H1 (cell line): Measurements from ENCODE around the gene SLC25A21. TPM values are rescaled to one million over a fixed set of nuclear protein-coding genes. Genes with fewer than 3 reads are reported as not detected.

Experiments used
- ASH2L ChIP-seq: fragments of 200-600, 300-600 bp; sonication (generic); IDR thresholded peaks from one replicate; pipeline ENCODE4 v1.7.1; 2017; ENCODE audit warnings: low read length
- CHD7 ChIP-seq: fragments of 300-600 bp; sonication (generic); IDR thresholded peaks from 2 replicates; pipeline ENCODE4 v1.7.1; 2012; ENCODE audit warnings: low read length, moderate library complexity, mild to moderate bottlenecking, inconsistent platforms; ENCODE audit not compliant: insufficient replicate concordance
- GABPA ChIP-seq: IDR thresholded peaks from 2 replicates; pipeline ENCODE4 v1.6.1; 2011; ENCODE audit warnings: mild to moderate bottlenecking, low read length, moderate library complexity, borderline replicate concordance; ENCODE audit not compliant: insufficient read depth
- MAX ChIP-seq: IDR thresholded peaks from 2 replicates; pipeline ENCODE4 v1.6.1; 2012; ENCODE audit warnings: inconsistent platforms
- RAD21 ChIP-seq, 2 experiments: IDR thresholded peaks in 1 of 2; conservative IDR thresholded peaks in 1 of 2; 2 replicates each; pipeline ENCODE4 v1.6.1; 2011; ENCODE audit warnings: low read depth in 2 of 2, low read length in 2 of 2, improper control_type of control experiment in 1 of 2, inconsistent platforms in 1 of 2, mild to moderate bottlenecking in 1 of 2, moderate library complexity in 1 of 2
- SRF ChIP-seq: IDR thresholded peaks from 2 replicates; pipeline ENCODE4 v1.6.1; 2011; ENCODE audit warnings: mild to moderate bottlenecking, low read depth, low read length, moderate library complexity
- YY1 ChIP-seq: IDR thresholded peaks from 2 replicates; pipeline ENCODE4 v1.6.1; 2011; ENCODE audit warnings: low read depth, mild to moderate bottlenecking, low read length
- ZNF274 ChIP-seq: IDR thresholded peaks from 2 replicates; pipeline ENCODE4 v1.7.0; 2012; ENCODE audit warnings: low read length, borderline replicate concordance; ENCODE audit errors: extremely low read depth
- polyA plus RNA-seq, 7 experiments: library from polyadenylated mRNA; depleted of rRNA in 3 of 7; stranded (reverse) in 5 of 7; unstranded in 2 of 7; fragments of >200 nt in 5 of 7; fragments of 200-250 nt in 2 of 7; gene quantifications; 1 replicate in 5 of 7; 2 replicates in 1 of 7; 4 replicates in 1 of 7; pipeline versions ENCODE4 v1.2.1 to v1.2.3, GENCODE V29; 2011 to 2013; ENCODE audit warnings: missing spikeins in 2 of 7, mixed read lengths in 2 of 7
- total RNA-seq: library from RNA; stranded (reverse); fragmentation: NEBNext Ultra II Directional; extraction: Animal tissue kit (Norgen Biotek cat#: 25700); gene quantifications from 2 replicates; pipeline ENCODE4 v1.2.1, GENCODE V29; 2021

SLC25A21 gene
- total and polyA plus RNA-seq, 2 of the 8 experiments (the other 6 are each of a cell fraction or from before 2014, with no cell fraction given) = 6.9 to 15.7 TPM

- no peak for TF ChIP-seq CHD7
- 0 out of 2 replicates have a peak, but pooled peaks have one; percentile 34 for TF ChIP-seq YY1
- peak; percentile 18; the same call in 1 of the 2 replicates for TF ChIP-seq GABPA
- TF ChIP-seq SRF = no peak
- no peak for TF ChIP-seq ZNF274
- peak; percentile 61 for TF ChIP-seq ASH2L
- peak; percentile 57 for TF ChIP-seq MAX
- TF ChIP-seq RAD21 (IDR thresholded peaks at IDR 0.05 in 1 of 2, conservative IDR thresholded peaks at IDR 0.05 in 1 of 2; ENCODE audit: low read depth in 2 of 2, low read length in 2 of 2) = peak; percentile 75 to 77
Observed at GRCh38 chr14:36647824-36648753, 524.3 kb downstream of the SLC25A21 start (continued).
